BLaER1 (cell line): ENCODE measurements around the gene IDH3A.

ENCODE experiments used
- H3K27ac ChIP-seq: shearing (Covaris generic); formaldehyde crosslinking; 2 replicates; pipeline ENCODE4 v1.8.1; 2022
- H3K27me3 ChIP-seq: shearing (Covaris generic); formaldehyde crosslinking; 2 replicates; pipeline ENCODE4 v1.8.1; 2022
- H3K36me3 ChIP-seq: shearing (Covaris generic); formaldehyde crosslinking; 2 replicates; pipeline ENCODE4 v1.8.1; 2022
- H3K4me1 ChIP-seq: shearing (Covaris generic); formaldehyde crosslinking; 2 replicates; pipeline ENCODE4 v1.8.1; 2022
- H3K4me2 ChIP-seq: shearing (Covaris generic); formaldehyde crosslinking; 2 replicates; pipeline ENCODE4 v1.8.1; 2022
- H3K4me3 ChIP-seq: shearing (Covaris generic); formaldehyde crosslinking; 2 replicates; pipeline ENCODE4 v1.8.1; 2022
- H3K9ac ChIP-seq: shearing (Covaris generic); formaldehyde crosslinking; 2 replicates; pipeline ENCODE4 v1.8.1; 2022
- H3K9me3 ChIP-seq: shearing (Covaris generic); formaldehyde crosslinking; 2 replicates; pipeline ENCODE4 v1.8.1; 2022
- H4K20me1 ChIP-seq: shearing (Covaris generic); formaldehyde crosslinking; 2 replicates; pipeline ENCODE4 v1.8.1; 2022
- Cebpa-rat ChIP-seq: shearing (Covaris generic); IDR thresholded peaks from 2 replicates; pipeline ENCODE4 v1.8.1; 2022

IDH3A gene

GRCh38 chr15:78129077-78129750 lies 19.9 kb upstream of the IDH3A start:
- Histone ChIP-seq H3K4me1 (peaks cover 16% of the 10 kb centered on the region), H3K9me3 (no peaks in the 10 kb centered on the region), H3K4me3 (no peak overlapping the region), H3K9ac (no peak overlapping the region), H3K36me3 (no peaks in the 10 kb centered on the region), H3K27me3 (no peaks in the 10 kb centered on the region), H4K20me1 (no peaks in the 10 kb centered on the region), H3K4me2 (no peak overlapping the region), H3K27ac (no peak overlapping the region)
- no peak for TF ChIP-seq Cebpa-rat

DNA sequence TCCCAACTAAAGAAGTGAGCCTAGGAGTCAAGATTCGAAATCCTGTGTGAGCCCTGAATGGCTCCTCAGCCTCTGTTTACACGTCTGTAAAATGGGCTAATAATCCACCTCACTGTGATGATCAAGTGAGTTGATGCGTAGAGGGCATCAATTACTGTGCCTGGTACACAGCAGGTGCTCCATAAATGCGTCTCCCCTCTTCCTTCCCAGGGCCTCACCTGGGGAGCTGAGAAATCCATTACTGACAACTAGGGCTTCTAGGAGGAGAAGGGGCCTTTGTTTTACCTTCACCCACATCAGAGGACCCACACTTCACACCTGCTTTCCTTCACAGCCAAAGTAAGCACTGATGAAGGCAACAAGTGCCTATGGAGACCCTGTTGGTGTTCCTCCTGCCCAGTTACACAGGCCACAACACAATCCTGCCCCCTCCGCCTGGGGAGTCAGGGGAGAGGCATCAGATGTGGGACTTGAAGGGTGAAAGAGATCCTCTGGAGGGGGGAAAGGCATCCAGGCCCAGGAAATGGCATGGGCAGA lies 19.3 kb upstream of the IDH3A start:
- no peak overlapping the region for H3K9ac ChIP-seq
- H4K20me1 ChIP-seq: no peaks in the 10 kb centered on the region
- no peaks in the 10 kb centered on the region for H3K36me3 ChIP-seq
- H3K4me1 ChIP-seq: peaks cover 16% of the 10 kb centered on the region
- H3K4me3 ChIP-seq: no peak overlapping the region
- no peak overlapping the region for H3K27ac ChIP-seq
- H3K4me2 ChIP-seq: no peak overlapping the region
- no peaks in the 10 kb centered on the region for H3K9me3 ChIP-seq
- no peaks in the 10 kb centered on the region for H3K27me3 ChIP-seq
- TF ChIP-seq Cebpa-rat: no peak

DNA sequence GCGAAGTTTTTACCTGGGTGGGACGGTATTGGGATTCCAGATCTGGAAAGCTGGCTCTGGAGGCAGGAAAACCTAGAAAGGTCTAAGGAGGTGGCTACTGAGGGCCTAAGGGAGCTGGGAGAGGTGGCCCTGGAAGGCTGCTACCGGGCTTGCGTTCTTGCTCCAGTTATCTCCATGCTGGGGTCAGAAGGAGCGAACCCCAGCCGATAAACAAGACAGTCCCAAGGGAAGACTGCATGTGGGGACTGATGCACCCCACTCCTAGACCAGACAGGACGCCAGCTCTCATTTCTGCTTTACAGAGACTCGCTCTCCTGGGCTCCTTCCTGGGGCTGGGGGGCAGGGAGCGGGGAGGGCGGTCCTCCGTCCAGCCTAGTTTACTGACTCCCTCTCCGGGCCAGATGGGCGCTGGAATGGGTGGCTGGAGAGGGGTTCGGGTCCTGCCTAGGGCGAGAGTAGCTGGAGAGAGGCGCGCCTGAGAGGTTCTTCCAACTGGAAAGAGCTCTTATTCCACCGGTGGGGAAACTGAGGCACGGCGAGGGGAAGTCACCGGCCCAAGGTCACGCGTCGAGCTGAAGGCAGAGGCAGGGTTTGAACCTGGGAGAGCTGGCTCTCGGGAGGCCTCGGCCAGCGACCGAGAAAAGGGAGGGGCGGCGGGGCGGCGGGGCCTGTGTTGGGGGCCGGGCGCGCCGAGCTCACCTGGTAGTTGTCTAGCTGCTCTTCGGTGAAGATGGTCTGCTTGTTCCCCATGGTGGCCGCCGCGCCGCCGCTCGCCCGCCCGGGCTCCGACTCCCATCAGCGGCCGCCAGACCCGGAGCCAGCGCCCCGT lies 18.5 kb upstream of the IDH3A start:
- TF ChIP-seq Cebpa-rat: no peak
- Histone ChIP-seq H3K4me1 (peaks cover 16% of the 10 kb centered on the region), H3K27me3 (no peaks in the 10 kb centered on the region), H3K36me3 (no peaks in the 10 kb centered on the region), H3K9ac (peak overlapping the region; percentile 93; the same call in 1 of the 2 replicates), H3K4me2 (peak overlapping the region; percentile 100), H3K27ac (peak overlapping the region; percentile 91; the same call in 1 of the 2 replicates), H3K4me3 (peak overlapping the region; percentile 86), H4K20me1 (no peaks in the 10 kb centered on the region), H3K9me3 (no peaks in the 10 kb centered on the region)

GRCh38 chr15:78131295-78132061 lies 17.7 kb upstream of the IDH3A start, which contains the start of gene CIB2:
Gene CIB2 (minus strand): TSS chr15:78131445. CDS start chr15:78131215, 230 bp downstream.
- no peak for TF ChIP-seq Cebpa-rat
- Histone ChIP-seq H3K9ac (peak within 1 kb of the TSS; percentile 93), H4K20me1 (no peaks in the 10 kb centered on the region), H3K4me1 (peaks cover 16% of the 10 kb centered on the region), H3K9me3 (no peaks in the 10 kb centered on the region), H3K4me2 (peak within 1 kb of the TSS; percentile 100), H3K27ac (peak within 1 kb of the TSS; percentile 91), H3K4me3 (peak within 1 kb of the TSS; percentile 86), H3K36me3 (no peaks in the 10 kb centered on the region), H3K27me3 (no peaks in the 10 kb centered on the region)

DNA sequence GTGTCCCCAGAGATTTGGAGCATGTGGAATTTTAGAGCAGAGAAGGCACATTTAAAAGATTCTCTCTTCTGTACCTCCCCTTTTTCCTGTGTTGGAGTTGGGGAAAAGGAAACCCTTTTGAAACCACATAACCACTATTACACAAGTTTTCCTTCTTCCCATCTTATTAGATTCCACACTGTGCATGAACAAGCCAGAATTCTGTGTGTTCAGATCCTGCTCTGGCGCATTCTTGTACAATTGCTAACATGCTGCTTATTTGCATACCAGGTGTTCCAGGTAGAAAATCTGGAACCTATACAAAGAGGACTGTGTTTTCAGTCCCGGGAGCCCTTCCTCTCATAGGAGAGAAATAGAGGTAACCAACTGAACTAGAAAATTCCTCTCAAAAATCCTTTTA lies 15.4 kb upstream of the IDH3A start:
- Histone ChIP-seq H3K4me3 (no peak overlapping the region), H3K36me3 (no peaks in the 10 kb centered on the region), H3K4me2 (no peak overlapping the region), H3K4me1 (peaks cover 16% of the 10 kb centered on the region), H3K9ac (no peak overlapping the region), H3K27me3 (no peaks in the 10 kb centered on the region), H4K20me1 (no peaks in the 10 kb centered on the region), H3K27ac (no peak overlapping the region), H3K9me3 (no peaks in the 10 kb centered on the region)
- no peak for TF ChIP-seq Cebpa-rat

DNA sequence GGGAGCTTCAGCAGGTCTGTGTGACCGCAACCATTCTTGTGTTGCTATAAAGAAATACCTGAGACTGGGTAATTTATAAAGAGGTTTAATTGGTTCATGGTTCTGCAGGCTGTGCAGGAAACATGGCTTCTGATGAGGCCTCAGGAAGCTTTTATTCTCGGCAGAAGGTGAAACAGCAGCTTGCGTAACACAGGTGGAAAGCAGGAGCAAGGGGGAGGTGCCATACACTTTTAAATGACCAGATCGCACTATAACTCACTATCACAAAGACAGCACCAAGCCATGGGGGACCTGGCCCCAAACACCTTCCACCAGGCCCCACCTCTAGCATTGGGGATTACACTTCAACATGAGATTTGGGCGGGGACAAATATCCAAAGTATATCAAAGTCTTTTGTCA lies 9.6 kb upstream of the IDH3A start:
- Histone ChIP-seq H3K4me3 (no peak overlapping the region), H3K9me3 (no peaks in the 10 kb centered on the region), H4K20me1 (no peaks in the 10 kb centered on the region), H3K9ac (no peak overlapping the region), H3K4me1 (no peaks in the 10 kb centered on the region), H3K27me3 (no peaks in the 10 kb centered on the region), H3K36me3 (no peaks in the 10 kb centered on the region), H3K27ac (no peak overlapping the region), H3K4me2 (no peak overlapping the region)
- TF ChIP-seq Cebpa-rat: no peak

DNA sequence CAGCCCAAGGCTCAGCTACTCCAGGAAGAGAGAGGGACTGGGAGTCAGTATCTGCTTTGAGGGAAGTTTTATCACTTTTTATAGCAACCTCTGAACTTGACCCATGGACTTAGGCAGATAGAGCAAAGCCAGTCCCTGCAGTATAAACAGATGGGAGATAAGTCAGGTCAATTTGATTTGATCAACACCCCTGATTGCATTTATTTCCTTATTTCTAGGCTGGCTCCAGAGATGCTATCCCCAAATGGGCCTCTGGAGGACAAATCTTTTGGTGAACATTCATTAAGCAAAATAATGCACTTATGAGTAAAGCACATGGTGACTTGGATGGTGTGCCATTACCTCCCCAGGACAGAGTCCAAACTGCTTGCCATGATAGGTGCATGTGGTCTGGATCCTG lies 8.9 kb upstream of the IDH3A start:
- H3K4me3 ChIP-seq: no peak overlapping the region
- TF ChIP-seq Cebpa-rat: no peak
- H3K36me3 ChIP-seq: no peaks in the 10 kb centered on the region
- no peak overlapping the region for H3K4me2 ChIP-seq
- H3K9me3 ChIP-seq: no peaks in the 10 kb centered on the region
- no peaks in the 10 kb centered on the region for H3K4me1 ChIP-seq
- no peaks in the 10 kb centered on the region for H4K20me1 ChIP-seq
- H3K27ac ChIP-seq: no peak overlapping the region
- H3K27me3 ChIP-seq: no peaks in the 10 kb centered on the region
- no peak overlapping the region for H3K9ac ChIP-seq

DNA sequence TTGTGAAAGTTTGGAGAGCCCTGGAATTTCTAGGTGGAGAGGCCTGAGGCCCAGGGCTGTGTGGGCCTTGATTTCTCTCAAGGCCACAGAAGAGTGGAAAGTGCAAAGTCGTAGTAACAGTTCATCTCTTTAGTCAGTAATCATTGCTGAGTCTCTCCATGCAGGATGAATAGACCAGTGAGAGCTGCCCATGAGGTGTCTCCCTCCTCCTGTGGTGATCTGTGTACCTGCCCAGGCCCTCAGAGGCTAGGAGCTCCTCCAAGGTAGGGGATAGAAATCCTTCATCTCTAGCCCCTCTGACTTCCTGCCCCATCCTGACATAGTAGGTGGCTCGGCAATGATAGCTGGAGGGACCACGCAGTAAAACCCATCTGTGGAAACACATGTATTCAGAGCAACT lies 6.8 kb upstream of the IDH3A start:
- Histone ChIP-seq H3K4me1 (peaks cover under 1% of the 10 kb centered on the region; the same call in 1 of the 2 replicates), H4K20me1 (no peaks in the 10 kb centered on the region), H3K4me2 (no peak overlapping the region), H3K4me3 (no peak overlapping the region), H3K9me3 (no peaks in the 10 kb centered on the region), H3K36me3 (no peaks in the 10 kb centered on the region), H3K27ac (no peak overlapping the region), H3K27me3 (no peaks in the 10 kb centered on the region), H3K9ac (no peak overlapping the region)
- no peak for TF ChIP-seq Cebpa-rat

GRCh38 chr15:78146425-78147154 lies 2.6 kb upstream of the IDH3A start:
- Histone ChIP-seq H3K36me3 (no peaks in the 10 kb centered on the region), H3K27ac (no peak overlapping the region), H3K9ac (no peak overlapping the region), H3K27me3 (no peaks in the 10 kb centered on the region), H4K20me1 (peaks cover 23% of the 10 kb centered on the region; the same call in 1 of the 2 replicates), H3K4me3 (no peak overlapping the region), H3K9me3 (no peaks in the 10 kb centered on the region), H3K4me2 (no peak overlapping the region), H3K4me1 (peaks cover 30% of the 10 kb centered on the region)
- TF ChIP-seq Cebpa-rat: peak; percentile 76
